Nephron (organoid): Measurements from ENCODE around the gene METRN.
A peak's percentile ranks its signal among the peaks of the same experiment; 100 is the strongest.

Source experiments
- H3K27ac Mint-ChIP-seq, 3 experiments: 2 replicates each; pipeline ENCODE4 v1.8.0; 2020; ENCODE audit warnings: mixed read lengths in 3 of 3, mild to moderate bottlenecking in 2 of 3, moderate library complexity in 1 of 3
- H3K27me3 Mint-ChIP-seq: 2 replicates; pipeline ENCODE4 v1.8.0; 2021; ENCODE audit warnings: low read depth, mild to moderate bottlenecking, moderate library complexity, mixed read lengths
- H3K36me3 Mint-ChIP-seq: 2 replicates; pipeline ENCODE4 v1.8.0; 2020; ENCODE audit warnings: low read depth, mixed read lengths
- H3K4me1 Mint-ChIP-seq: 2 replicates; pipeline ENCODE4 v1.8.0; 2020; ENCODE audit warnings: mixed read lengths
- H3K4me3 Mint-ChIP-seq, 3 experiments: 2 replicates each; pipeline ENCODE4 v1.8.0; 2020; ENCODE audit warnings: mild to moderate bottlenecking in 3 of 3, mixed read lengths in 3 of 3, moderate library complexity in 2 of 3
- H3K9me3 Mint-ChIP-seq: 2 replicates; pipeline ENCODE4 v1.8.0; 2020; ENCODE audit warnings: mixed read lengths
- TF ChIP-seq, protein P1 (sequence below), 3 experiments: fragments of 200-600 bp; sonication (generic); IDR thresholded peaks; one replicate each; pipeline ENCODE4 v1.5.0; 2021; ENCODE audit warnings: antibody characterized with exemption in 3 of 3; ENCODE audit not compliant: unreplicated experiment in 3 of 3

METRN gene

DNA sequence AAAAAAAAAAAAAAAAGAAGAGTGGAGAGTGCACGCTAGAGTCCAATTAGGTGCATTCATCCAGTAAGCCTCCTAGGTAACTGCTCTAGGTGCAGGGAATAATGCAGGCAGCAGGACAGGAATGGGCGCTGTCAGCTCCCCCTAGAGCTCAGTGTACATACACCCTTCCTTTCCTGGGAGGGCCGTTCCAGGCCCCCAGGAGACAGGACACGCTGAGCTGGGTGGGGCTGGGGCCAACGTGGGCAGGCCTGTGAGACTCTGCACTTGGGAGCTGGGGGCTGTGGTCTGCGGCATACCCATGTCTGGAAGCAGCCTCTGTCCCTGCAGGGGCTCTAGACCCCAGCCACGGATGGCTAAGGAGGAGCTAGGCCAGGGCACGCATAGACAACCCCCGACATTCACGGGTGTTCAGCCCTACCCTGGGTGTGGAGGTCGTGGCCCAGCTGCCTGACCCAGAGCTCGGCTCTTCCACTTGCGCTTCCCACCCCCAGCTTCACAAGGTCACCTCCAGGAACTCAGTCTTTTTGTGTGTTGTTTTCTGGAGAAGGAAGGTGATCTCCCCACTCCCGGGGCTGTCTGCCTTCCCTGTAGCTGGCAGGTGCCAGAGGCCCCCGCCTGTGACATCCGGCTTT is 5.0 kb downstream of the METRN start:
- Mint-ChIP-seq H3K27ac (peak overlapping the region; percentile 88 to 94 (median 90)), H3K4me1 (peaks cover 11% of the 10 kb centered on the region), H3K27me3 (peaks cover 12% of the 10 kb centered on the region), H3K4me3 (peak overlapping the region; percentile 84 to 90 (median 88)), H3K9me3 (no peaks in the 10 kb centered on the region), H3K36me3 (no peaks in the 10 kb centered on the region)
- TF ChIP-seq, protein P1, sequence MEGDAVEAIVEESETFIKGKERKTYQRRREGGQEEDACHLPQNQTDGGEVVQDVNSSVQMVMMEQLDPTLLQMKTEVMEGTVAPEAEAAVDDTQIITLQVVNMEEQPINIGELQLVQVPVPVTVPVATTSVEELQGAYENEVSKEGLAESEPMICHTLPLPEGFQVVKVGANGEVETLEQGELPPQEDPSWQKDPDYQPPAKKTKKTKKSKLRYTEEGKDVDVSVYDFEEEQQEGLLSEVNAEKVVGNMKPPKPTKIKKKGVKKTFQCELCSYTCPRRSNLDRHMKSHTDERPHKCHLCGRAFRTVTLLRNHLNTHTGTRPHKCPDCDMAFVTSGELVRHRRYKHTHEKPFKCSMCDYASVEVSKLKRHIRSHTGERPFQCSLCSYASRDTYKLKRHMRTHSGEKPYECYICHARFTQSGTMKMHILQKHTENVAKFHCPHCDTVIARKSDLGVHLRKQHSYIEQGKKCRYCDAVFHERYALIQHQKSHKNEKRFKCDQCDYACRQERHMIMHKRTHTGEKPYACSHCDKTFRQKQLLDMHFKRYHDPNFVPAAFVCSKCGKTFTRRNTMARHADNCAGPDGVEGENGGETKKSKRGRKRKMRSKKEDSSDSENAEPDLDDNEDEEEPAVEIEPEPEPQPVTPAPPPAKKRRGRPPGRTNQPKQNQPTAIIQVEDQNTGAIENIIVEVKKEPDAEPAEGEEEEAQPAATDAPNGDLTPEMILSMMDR (IDR thresholded peaks at IDR 0.05; ENCODE audit: unreplicated experiment in 3 of 3), result no peak

DNA sequence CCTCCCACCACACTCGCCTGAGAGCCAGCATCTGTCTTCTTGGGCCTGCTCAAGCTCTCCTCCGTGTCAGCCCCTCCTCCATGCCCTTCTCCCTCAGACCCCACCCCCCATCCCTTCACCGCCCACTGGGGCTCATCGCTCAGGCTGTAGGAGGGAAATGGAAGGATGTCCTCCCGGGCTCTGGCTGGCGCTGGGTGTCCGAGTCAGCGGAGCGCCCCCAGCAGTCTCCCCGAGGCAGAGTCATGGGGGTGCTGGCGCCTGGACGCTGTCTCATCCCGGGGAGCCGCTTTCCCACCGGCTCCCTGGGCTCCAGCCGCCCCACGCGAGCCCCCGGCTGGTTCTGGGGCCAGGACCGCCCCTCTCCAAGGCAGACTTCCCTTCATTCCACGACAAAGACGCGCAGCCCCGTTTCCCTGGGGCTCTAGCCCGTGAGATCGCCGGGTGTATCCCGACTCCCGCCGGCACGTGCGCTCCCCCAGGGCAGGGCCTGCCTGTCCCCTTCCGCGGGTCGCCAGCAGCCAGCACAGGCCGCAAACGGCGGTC is 5.6 kb downstream of the METRN start:
- Mint-ChIP-seq H3K9me3 (no peaks in the 10 kb centered on the region), H3K27ac (peak overlapping the region; percentile 88 to 94 (median 90)), H3K4me1 (peaks cover 11% of the 10 kb centered on the region), H3K4me3 (peak overlapping the region; percentile 84 to 90 (median 88)), H3K36me3 (no peaks in the 10 kb centered on the region), H3K27me3 (peaks cover 12% of the 10 kb centered on the region)
- TF ChIP-seq, protein P1 (IDR thresholded peaks at IDR 0.05; ENCODE audit: unreplicated experiment in 3 of 3), result no peak

DNA sequence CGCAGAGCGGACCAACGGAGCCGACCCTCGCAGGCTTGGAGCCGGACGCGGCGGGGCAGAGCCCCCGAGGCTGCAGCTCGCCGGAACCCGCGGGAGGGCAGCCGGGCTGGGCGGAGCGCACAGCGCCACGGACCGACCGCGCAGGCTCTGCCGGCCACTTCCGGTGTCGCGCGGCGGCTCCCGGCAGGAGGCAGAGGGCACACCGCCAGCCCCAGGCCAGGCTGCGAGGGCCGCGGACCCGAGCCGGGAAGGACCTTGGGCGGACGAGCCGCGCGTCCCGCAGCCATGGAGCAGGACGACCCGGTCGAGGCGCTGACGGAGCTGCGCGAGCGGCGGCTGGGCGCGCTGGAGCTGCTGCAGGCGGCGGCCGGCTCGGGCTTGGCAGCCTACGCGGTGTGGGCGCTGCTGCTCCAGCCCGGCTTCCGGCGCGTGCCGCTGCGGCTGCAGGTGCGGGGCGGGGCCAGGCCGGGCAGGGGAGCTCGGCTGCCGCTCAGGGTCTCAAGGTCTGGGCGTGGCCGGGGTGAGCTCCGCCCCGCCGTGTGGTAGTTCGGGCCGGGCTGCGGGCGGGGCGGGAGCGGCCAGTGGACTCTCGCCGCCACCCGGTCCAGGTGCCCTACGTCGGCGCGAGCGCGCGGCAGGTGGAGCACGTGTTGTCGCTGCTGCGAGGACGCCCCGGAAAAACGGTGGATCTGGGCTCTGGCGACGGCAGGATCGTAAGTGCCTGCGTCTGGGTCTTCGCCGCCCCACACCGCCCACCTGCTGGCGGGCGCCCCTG is 6.3 kb downstream of the METRN start, which contains the start of gene ANTKMT:
Gene ANTKMT (plus strand): TSS at position 157 of the 775 bp plus-strand sequence. CDS start 129 bp downstream, at position 286.
- Mint-ChIP-seq H3K9me3 (no peaks in the 10 kb centered on the region), H3K4me3 (peak within 1 kb of the TSS; percentile 84 to 90 (median 88))

DNA sequence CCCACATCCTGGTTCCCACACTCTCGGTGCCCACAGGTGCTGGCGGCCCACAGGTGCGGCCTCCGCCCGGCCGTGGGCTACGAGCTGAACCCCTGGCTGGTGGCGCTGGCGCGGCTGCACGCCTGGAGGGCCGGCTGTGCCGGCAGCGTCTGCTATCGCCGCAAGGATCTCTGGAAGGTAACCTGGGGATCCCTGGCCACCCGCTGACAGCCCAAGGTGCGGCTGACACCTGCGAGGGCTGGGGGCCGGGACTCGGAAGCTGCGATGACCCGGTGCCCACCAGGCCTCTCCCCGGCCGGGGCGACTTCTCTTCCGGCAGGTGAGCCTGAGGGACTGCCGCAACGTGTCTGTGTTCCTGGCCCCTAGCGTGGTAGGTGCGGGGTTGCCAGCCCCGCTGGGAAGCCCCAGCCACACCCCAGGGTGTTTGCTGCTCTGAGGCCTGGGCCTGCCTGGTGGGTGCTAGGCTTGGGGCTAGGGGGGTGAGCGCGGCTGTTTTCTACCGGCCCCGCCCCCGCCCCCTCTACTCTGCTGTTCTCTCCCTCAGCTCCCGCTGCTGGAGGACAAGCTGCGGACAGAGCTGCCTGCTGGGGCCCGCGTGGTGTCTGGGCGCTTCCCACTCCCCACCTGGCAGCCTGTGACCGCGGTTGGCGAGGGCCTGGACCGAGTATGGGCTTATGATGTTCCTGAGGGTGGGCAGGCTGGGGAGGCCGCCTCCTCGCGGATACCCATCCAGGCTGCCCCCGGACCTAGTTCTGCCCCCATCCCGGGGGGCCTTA is 7.0 kb downstream of the METRN start:
- H3K9me3 Mint-ChIP-seq, result no peaks in the 10 kb centered on the region
- H3K4me1 Mint-ChIP-seq, result peaks cover 11% of the 10 kb centered on the region
- H3K4me3 Mint-ChIP-seq, result peak overlapping the region; percentile 70 to 72 (median 70)
- H3K36me3 Mint-ChIP-seq, result no peaks in the 10 kb centered on the region
- no peak overlapping the region for H3K27ac Mint-ChIP-seq
- TF ChIP-seq, protein P1 (IDR thresholded peaks at IDR 0.05; ENCODE audit: unreplicated experiment in 3 of 3), result no peak
- H3K27me3 Mint-ChIP-seq, result peaks cover 14% of the 10 kb centered on the region

More for the DNA sequence above, 6.3 kb downstream of the METRN start, which contains the start of gene ANTKMT:
- Mint-ChIP-seq H3K27ac (peak within 1 kb of the TSS; percentile 88 to 94 (median 90)), H3K36me3 (no peaks in the 10 kb centered on the region), H3K27me3 (peaks cover 12% of the 10 kb centered on the region), H3K4me1 (peaks cover 11% of the 10 kb centered on the region)
- TF ChIP-seq, protein P1 (IDR thresholded peaks at IDR 0.05; ENCODE audit: unreplicated experiment in 3 of 3), result no peak

DNA sequence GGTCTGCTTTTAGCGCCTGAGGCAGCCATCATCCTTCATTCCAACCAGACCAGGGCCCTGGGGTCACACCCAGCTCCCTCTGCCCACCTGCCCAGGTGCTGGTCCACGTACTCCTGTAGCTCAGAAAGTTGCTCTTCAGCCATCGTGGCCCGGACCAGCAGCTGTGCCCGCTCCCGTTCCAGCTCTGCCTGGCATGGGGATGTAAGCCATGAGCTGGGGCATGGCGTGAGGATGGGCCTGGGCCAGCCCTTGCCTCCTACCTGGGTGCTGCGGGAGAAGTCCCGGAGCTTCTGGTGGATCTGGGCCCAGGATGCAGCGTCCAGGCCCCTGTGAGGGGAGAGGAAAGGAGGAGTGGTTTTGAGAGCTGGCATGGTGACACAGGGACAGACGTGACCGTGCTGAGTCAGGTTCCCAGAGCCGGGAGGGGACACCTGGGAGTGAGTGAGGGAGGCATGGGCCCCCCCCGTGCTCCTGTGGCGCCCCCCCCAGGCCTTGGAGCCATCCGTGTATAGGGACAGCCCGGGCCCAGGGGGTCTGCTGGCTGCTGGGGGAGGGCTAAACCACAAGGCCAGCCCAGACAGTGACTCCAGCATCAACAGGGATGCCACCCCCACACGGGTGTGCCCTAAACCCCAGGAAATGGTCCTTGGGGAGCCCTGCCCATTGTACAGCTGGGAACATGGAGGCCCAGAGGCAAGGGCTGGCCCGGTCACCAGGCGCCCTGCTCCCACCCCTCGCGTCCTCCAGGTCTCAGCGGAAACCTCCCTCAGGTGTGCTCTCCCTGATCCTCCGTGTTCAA is 8.1 kb downstream of the METRN start:
- peaks cover 14% of the 10 kb centered on the region for H3K27me3 Mint-ChIP-seq

More for the DNA sequence above, 8.1 kb downstream of the METRN start:
- H3K36me3 Mint-ChIP-seq, result no peaks in the 10 kb centered on the region
- peak overlapping the region; percentile 66 to 72 (median 70) for H3K4me3 Mint-ChIP-seq
- no peak overlapping the region for H3K27ac Mint-ChIP-seq
- no peaks in the 10 kb centered on the region for H3K9me3 Mint-ChIP-seq
- TF ChIP-seq, protein P1 (IDR thresholded peaks at IDR 0.05; ENCODE audit: unreplicated experiment in 3 of 3), result no peak
- H3K4me1 Mint-ChIP-seq, result peaks cover 11% of the 10 kb centered on the region
